Measurements from ENCODE around the gene IGSF9.

DNA sequence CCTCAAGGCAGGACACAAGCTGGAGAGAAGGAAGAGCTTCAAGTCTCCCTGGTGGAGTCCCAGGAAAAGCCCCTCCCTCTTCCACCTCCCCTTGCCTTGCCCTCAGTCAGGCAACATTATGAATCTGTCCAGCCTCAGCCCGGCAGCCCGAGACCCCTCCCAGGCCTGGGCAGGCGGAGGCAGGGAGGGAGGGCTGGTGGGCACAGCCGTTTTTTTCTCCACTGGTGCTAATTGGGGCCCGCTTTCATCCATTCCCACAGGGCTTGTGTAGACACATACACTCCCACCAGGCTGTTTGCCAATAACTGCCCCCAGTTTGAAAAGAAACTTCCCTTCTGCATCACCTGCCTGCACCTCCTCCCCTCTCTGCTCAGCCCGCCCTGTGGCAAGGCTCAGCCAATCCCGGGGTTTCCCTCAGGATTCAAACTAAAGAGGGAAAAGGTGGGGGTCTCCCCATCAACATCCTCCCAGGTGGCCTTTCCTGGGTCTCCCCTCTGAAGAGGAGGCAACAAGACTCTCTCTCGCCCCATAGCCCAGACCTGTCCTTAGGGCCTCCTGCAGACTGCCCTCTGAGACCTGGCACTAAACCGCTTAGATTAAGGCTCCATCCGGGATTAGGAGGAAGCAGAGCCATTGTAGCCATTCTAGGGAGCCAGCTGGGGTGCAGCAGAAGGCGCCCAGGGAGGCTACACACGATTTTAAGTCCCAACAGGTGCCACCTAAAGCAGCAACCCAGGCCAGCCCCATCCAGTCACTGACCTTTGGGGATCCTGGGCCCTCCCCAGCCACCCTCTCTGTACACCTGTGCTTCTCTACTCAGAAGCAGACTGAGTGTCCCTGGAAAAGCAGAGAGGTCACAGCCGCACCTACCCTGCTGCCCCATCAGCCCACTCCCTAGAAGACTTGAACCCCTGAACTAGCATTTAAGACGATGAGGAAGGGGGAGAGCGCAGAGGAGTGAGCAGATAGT lies 3.5 kb downstream of the IGSF9 start:
- no peak for TF ChIP-seq SKI (IDR thresholded peaks at IDR 0.05; ENCODE audit: partially characterized antibody)
- TF ChIP-seq ZNF782 (CRISPR knock-in tag; IDR thresholded peaks at IDR 0.05; ENCODE audit: borderline replicate concordance) = no peak
- no peak for TF ChIP-seq ZNF12 (CRISPR knock-in tag; IDR thresholded peaks at IDR 0.05)
- no peak for TF ChIP-seq ZNF629 (CRISPR knock-in tag; conservative IDR thresholded peaks at IDR 0.05)
- TF ChIP-seq, protein P1, sequence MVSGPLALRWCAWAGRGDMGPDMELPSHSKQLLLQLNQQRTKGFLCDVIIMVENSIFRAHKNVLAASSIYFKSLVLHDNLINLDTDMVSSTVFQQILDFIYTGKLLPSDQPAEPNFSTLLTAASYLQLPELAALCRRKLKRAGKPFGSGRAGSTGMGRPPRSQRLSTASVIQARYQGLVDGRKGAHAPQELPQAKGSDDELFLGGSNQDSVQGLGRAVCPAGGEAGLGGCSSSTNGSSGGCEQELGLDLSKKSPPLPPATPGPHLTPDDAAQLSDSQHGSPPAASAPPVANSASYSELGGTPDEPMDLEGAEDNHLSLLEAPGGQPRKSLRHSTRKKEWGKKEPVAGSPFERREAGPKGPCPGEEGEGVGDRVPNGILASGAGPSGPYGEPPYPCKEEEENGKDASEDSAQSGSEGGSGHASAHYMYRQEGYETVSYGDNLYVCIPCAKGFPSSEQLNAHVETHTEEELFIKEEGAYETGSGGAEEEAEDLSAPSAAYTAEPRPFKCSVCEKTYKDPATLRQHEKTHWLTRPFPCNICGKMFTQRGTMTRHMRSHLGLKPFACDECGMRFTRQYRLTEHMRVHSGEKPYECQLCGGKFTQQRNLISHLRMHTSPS (CRISPR knock-in tag; IDR thresholded peaks at IDR 0.05; ENCODE audit: low read depth) = no peak
